HepG2 (cell line): ENCODE results near the gene PRR19.

Experiments
- CHD2 ChIP-seq: IDR thresholded peaks from 2 replicates; pipeline ENCODE4 v1.6.1; 2011; ENCODE audit warnings: low read depth, low read length, improper control_type of control experiment
- CREB1 ChIP-seq, 2 experiments: fragments of 450-650 bp in 1 of 2; IDR thresholded peaks; 2 replicates each; pipeline ENCODE4 v1.6.1; 2016 to 2017; ENCODE audit warnings: control low read depth in 1 of 2, mild to moderate bottlenecking in 1 of 2, missing compliant biosample characterization in 1 of 2, missing genetic modification characterization in 1 of 2
- CTCF ChIP-seq: sonication (generic); formaldehyde crosslinking; IDR thresholded peaks from 2 replicates; pipeline ENCODE4 v1.5.0; 2020; ENCODE audit warnings: mild to moderate bottlenecking, missing genetic modification reagents, moderate library complexity
- GLMP ChIP-seq: sonication (generic); formaldehyde crosslinking; IDR thresholded peaks from 2 replicates; pipeline ENCODE4 v1.9.0; 2021; ENCODE audit warnings: missing genetic modification reagents, mild to moderate bottlenecking, borderline replicate concordance
- HNF4G ChIP-seq, 2 experiments: sonication (generic) in 1 of 2; formaldehyde crosslinking in 1 of 2; IDR thresholded peaks; 2 replicates each; pipeline versions ENCODE4 v1.4.0 to v1.6.1; 2011 to 2020; ENCODE audit warnings: borderline replicate concordance in 2 of 2, low read depth in 2 of 2, mild to moderate bottlenecking in 2 of 2, low read length in 1 of 2, missing genetic modification reagents in 1 of 2, moderate library complexity in 1 of 2
- KAT2B ChIP-seq: fragments of 150-350 bp; IDR thresholded peaks from 2 replicates; pipeline ENCODE4 v1.6.1; 2014; ENCODE audit warnings: low read depth, low read length, borderline replicate concordance
- MAFF ChIP-seq: IDR thresholded peaks from 2 replicates; pipeline ENCODE4 v1.6.1; 2011; ENCODE audit warnings: low read depth, low read length, improper control_type of control experiment
- SRF ChIP-seq: IDR thresholded peaks from 2 replicates; pipeline ENCODE4 v1.6.1; 2011; ENCODE audit warnings: mild to moderate bottlenecking, low read depth, low read length, moderate library complexity
- TP53 ChIP-seq: sonication (generic); formaldehyde crosslinking; conservative IDR thresholded peaks from 2 replicates; pipeline ENCODE4 v1.4.0; 2020; ENCODE audit warnings: missing genetic modification reagents
- YY1 ChIP-seq: IDR thresholded peaks from 2 replicates; pipeline ENCODE4 v1.6.1; 2011; ENCODE audit warnings: low read length, low read depth, moderate library complexity, mild to moderate bottlenecking; ENCODE audit not compliant: insufficient read depth, insufficient replicate concordance
- ZNF562 ChIP-seq: sonication (generic); formaldehyde crosslinking; IDR thresholded peaks from 2 replicates; pipeline ENCODE4 v1.8.0; 2022; ENCODE audit warnings: missing genetic modification reagents, borderline replicate concordance
- TF ChIP-seq, protein P1 (sequence below): sonication (generic); formaldehyde crosslinking; IDR thresholded peaks from 2 replicates; pipeline ENCODE4 v1.8.1; 2023; ENCODE audit warnings: missing genetic modification reagents, inconsistent platforms, borderline replicate concordance

- TF ChIP-seq MAFF (no peak), GLMP (no peak), CHD2 (no peak), HNF4G (IDR thresholded peaks at IDR 0.05; ENCODE audit: borderline replicate concordance, low read depth, low read length) (no peak), HNF4G (CRISPR knock-in tag; IDR thresholded peaks at IDR 0.05; ENCODE audit: borderline replicate concordance, low read depth) (no peak), ZNF562 (CRISPR knock-in tag) (no peak), CTCF (CRISPR knock-in tag) (peak; percentile 51), KAT2B (no peak), YY1 (no peak), CREB1 (IDR thresholded peaks at IDR 0.05) (no peak), CREB1 (CRISPR knock-in tag; IDR thresholded peaks at IDR 0.05) (no peak), TP53 (no peak), SRF (no peak)
- TF ChIP-seq, protein P1, sequence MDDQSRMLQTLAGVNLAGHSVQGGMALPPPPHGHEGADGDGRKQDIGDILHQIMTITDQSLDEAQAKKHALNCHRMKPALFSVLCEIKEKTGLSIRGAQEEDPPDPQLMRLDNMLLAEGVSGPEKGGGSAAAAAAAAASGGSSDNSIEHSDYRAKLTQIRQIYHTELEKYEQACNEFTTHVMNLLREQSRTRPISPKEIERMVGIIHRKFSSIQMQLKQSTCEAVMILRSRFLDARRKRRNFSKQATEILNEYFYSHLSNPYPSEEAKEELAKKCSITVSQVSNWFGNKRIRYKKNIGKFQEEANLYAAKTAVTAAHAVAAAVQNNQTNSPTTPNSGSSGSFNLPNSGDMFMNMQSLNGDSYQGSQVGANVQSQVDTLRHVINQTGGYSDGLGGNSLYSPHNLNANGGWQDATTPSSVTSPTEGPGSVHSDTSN (CRISPR knock-in tag), result no peak
These were observed 9.7 kb downstream of the PRR19 start for GRCh38 chr19:42311657-42312056.
